IMR-90 (cell line): ENCODE data around the gene OR2J3.

Experiments used
- BHLHE40 ChIP-seq: fragments of 150-350 bp; IDR thresholded peaks from 2 replicates; pipeline ENCODE4 v1.6.1; 2016; ENCODE audit warnings: mild to moderate bottlenecking, low read depth, low read length
- MAFK ChIP-seq: IDR thresholded peaks from 2 replicates; pipeline ENCODE4 v1.6.1; 2012; ENCODE audit warnings: low read depth, low read length, improper control_type of control experiment
- MAZ ChIP-seq: IDR thresholded peaks from 2 replicates; pipeline ENCODE4 v1.6.1; 2012; ENCODE audit warnings: low read depth, mild to moderate bottlenecking, low read length, improper control_type of control experiment, moderate library complexity, borderline replicate concordance
- POLR2A ChIP-seq: IDR thresholded peaks from 2 replicates; pipeline ENCODE4 v1.6.1; 2012; ENCODE audit warnings: mild to moderate bottlenecking, low read depth, low read length
- RAD21 ChIP-seq: IDR thresholded peaks from 2 replicates; pipeline ENCODE4 v1.6.1; 2012; ENCODE audit warnings: low read length, improper control_type of control experiment
- RCOR1 ChIP-seq: IDR thresholded peaks from 2 replicates; pipeline ENCODE4 v1.6.1; 2012; ENCODE audit warnings: mild to moderate bottlenecking, low read length, improper control_type of control experiment; ENCODE audit not compliant: insufficient replicate concordance
- RFX5 ChIP-seq: IDR thresholded peaks from 2 replicates; pipeline ENCODE4 v1.8.0; 2012; ENCODE audit warnings: low read depth, mild to moderate bottlenecking, low read length, moderate library complexity
- SMC3 ChIP-seq: fragments of 150-350 bp; IDR thresholded peaks from 2 replicates; pipeline ENCODE4 v1.6.1; 2016; ENCODE audit warnings: low read depth, mild to moderate bottlenecking, antibody characterized with exemption, low read length, moderate library complexity
- TF ChIP-seq, protein P1 (sequence below): conservative IDR thresholded peaks from 2 replicates; pipeline ENCODE4 v1.5.1; 2012; ENCODE audit warnings: mild to moderate bottlenecking, low read depth, low read length, improper control_type of control experiment
- TF ChIP-seq, protein P2 (sequence below): fragments of 150-350 bp; IDR thresholded peaks from 2 replicates; pipeline ENCODE4 v1.6.1; 2017; ENCODE audit warnings: mild to moderate bottlenecking, antibody characterized with exemption, low read length, low read depth
- TF ChIP-seq, protein P3 (sequence below): fragments of 150-350 bp; IDR thresholded peaks from 2 replicates; pipeline ENCODE4 v1.6.1; 2016; ENCODE audit warnings: low read depth, mild to moderate bottlenecking, low read length, moderate library complexity, borderline replicate concordance

DNA sequence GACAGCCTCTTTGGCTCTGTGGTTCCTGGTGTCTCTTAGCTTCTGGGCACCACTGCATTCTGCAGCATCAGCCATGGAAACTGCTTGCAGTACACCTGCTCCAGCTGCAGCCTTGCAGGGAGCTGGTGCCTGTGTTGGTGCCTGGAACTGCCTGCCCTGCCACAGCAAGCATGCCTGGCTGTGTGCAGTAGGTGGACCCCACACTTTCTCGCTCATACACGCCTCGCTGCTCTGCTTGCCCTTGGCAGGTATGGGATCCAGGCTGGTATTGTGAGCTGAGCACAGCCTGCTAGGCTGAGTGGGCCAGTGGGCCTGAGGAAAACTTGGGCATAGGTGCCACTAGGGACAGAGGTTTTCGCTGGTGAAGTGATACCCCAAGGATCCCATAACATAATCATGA is 22.8 kb downstream of the OR2J3 start:
- no peak for TF ChIP-seq MAZ
- TF ChIP-seq, protein P1, sequence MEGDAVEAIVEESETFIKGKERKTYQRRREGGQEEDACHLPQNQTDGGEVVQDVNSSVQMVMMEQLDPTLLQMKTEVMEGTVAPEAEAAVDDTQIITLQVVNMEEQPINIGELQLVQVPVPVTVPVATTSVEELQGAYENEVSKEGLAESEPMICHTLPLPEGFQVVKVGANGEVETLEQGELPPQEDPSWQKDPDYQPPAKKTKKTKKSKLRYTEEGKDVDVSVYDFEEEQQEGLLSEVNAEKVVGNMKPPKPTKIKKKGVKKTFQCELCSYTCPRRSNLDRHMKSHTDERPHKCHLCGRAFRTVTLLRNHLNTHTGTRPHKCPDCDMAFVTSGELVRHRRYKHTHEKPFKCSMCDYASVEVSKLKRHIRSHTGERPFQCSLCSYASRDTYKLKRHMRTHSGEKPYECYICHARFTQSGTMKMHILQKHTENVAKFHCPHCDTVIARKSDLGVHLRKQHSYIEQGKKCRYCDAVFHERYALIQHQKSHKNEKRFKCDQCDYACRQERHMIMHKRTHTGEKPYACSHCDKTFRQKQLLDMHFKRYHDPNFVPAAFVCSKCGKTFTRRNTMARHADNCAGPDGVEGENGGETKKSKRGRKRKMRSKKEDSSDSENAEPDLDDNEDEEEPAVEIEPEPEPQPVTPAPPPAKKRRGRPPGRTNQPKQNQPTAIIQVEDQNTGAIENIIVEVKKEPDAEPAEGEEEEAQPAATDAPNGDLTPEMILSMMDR, result no peak
- TF ChIP-seq, protein P2, sequence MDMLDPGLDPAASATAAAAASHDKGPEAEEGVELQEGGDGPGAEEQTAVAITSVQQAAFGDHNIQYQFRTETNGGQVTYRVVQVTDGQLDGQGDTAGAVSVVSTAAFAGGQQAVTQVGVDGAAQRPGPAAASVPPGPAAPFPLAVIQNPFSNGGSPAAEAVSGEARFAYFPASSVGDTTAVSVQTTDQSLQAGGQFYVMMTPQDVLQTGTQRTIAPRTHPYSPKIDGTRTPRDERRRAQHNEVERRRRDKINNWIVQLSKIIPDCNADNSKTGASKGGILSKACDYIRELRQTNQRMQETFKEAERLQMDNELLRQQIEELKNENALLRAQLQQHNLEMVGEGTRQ, result no peak
- TF ChIP-seq RAD21, result no peak
- TF ChIP-seq SMC3, result no peak
- TF ChIP-seq MAFK, result no peak
- no peak for TF ChIP-seq POLR2A
- TF ChIP-seq BHLHE40, result no peak
- TF ChIP-seq, protein P3, sequence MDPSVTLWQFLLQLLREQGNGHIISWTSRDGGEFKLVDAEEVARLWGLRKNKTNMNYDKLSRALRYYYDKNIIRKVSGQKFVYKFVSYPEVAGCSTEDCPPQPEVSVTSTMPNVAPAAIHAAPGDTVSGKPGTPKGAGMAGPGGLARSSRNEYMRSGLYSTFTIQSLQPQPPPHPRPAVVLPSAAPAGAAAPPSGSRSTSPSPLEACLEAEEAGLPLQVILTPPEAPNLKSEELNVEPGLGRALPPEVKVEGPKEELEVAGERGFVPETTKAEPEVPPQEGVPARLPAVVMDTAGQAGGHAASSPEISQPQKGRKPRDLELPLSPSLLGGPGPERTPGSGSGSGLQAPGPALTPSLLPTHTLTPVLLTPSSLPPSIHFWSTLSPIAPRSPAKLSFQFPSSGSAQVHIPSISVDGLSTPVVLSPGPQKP, result no peak
- TF ChIP-seq RCOR1, result no peak
- TF ChIP-seq RFX5, result no peak
